ENCODE measurements around the gene TSPAN9. TPM values are rescaled to one million over a fixed set of nuclear protein-coding genes. Genes with fewer than 3 reads are reported as not detected.
A peak's percentile ranks its signal among the peaks of the same experiment; 100 is the strongest.

Gene TSPAN9
- total and polyA plus RNA-seq, 2 of the 4 experiments (the other 2 are of a cell fraction), result 17.7 to 39.1 TPM

GRCh38 chr12:3236345-3237187, 159.4 kb downstream of the TSPAN9 start:
- no TSS peak for BruUV-seq (replicated peaks)
- Histone ChIP-seq H3K4me1 (ENCODE audit: control insufficient read depth, insufficient read depth, low read length) (peaks cover 11% of the 10 kb centered on the region; the same call in 1 of the 2 replicates), H2BK20ac (ENCODE audit: low read depth, low read length) (peak overlapping the region; percentile 72), H4K20me1 (ENCODE audit: insufficient read depth, low read length) (0 out of 2 replicates have a peak, but pooled peaks cover 4% of the 10 kb centered on the region), H3K79me1 (ENCODE audit: low read depth in 1 of 2, low read length in 2 of 2) (peaks cover 4% of the 10 kb centered on the region in 2 experiments; a peak in 2 of 4 replicates), H3K4ac (ENCODE audit: low read depth, low read length) (peak overlapping the region; percentile 88), H4K5ac (ENCODE audit: low read depth, low read length) (peak overlapping the region; percentile 61; the same call in 1 of the 2 replicates), H4K8ac (ENCODE audit: low read depth in 2 of 2, low read length in 2 of 2) (peak overlapping the region; percentile 44 to 74), H2AFZ (replicated peaks; ENCODE audit: low read length, poor library complexity) (peak overlapping the region; percentile 64), H2AK9ac (replicated peaks; ENCODE audit: low read depth, low read length, poor library complexity) (peak overlapping the region; percentile 48), H3K27ac (ENCODE audit: insufficient read depth, low read length) (peak overlapping the region; percentile 48), H3K9me1 (ENCODE audit: insufficient read depth, low read length) (peaks cover 5% of the 10 kb centered on the region; the same call in 1 of the 2 replicates), H4K91ac (ENCODE audit: insufficient read depth, low read depth, low read length) (peak overlapping the region; percentile 70), H3K9ac (ENCODE audit: low read depth, low read length) (peak overlapping the region; percentile 49; the same call in 1 of the 2 replicates), H2AK5ac (ENCODE audit: low read depth, low read length) (peak overlapping the region; percentile 69), H3K14ac (replicated peaks; ENCODE audit: low read depth, low read length) (peak overlapping the region; percentile 44; the same call in 1 of the 2 replicates), H3K23ac (ENCODE audit: low read depth, low read length) (peak overlapping the region; percentile 31; the same call in 1 of the 2 replicates), H3K27me3 (ENCODE audit: control insufficient read depth, insufficient read depth, low read length) (no peaks in the 10 kb centered on the region), H2BK15ac (ENCODE audit: low read depth, low read length) (peak overlapping the region; percentile 61; the same call in 1 of the 3 replicates), H3K4me3 (ENCODE audit: insufficient read depth, low read depth, low read length) (no peak overlapping the region), H3K36me3 (ENCODE audit: control insufficient read depth, insufficient read depth, low read length) (no peaks in the 10 kb centered on the region), H3K56ac (ENCODE audit: extremely low read depth, insufficient read depth, low read length) (peak overlapping the region; percentile 36; the same call in 1 of the 2 replicates), H2BK120ac (ENCODE audit: low read depth, low read length) (peak overlapping the region; percentile 90), H3K18ac (ENCODE audit: low read depth, low read length) (peak overlapping the region; percentile 55; the same call in 1 of the 2 replicates), H2BK5ac (ENCODE audit: low read depth, low read length, poor library complexity, severe bottlenecking) (peak overlapping the region; percentile 73), H3K4me2 (ENCODE audit: low read depth, low read length) (peak overlapping the region; percentile 68), H3K9me3 (ENCODE audit: control insufficient read depth, insufficient read depth, low read length) (no peaks in the 10 kb centered on the region)
- ATAC-seq (ENCODE audit: low read depth), result peak; percentile 92
- TF ChIP-seq CTCF (conservative IDR thresholded peaks at IDR 0.05; ENCODE audit: low read depth, low read length), result no peak
- 0 out of 2 replicates have a peak, but pooled peaks have one; percentile 44 for TF ChIP-seq MXI1 (IDR thresholded peaks at IDR 0.05; ENCODE audit: borderline replicate concordance, low read depth, low read length)
- TF ChIP-seq POLR2A (IDR thresholded peaks at IDR 0.05; ENCODE audit: low read depth, low read length), result no peak
- TF ChIP-seq USF2 (IDR thresholded peaks at IDR 0.05; ENCODE audit: low read depth, low read length), result no peak
- TF ChIP-seq RCOR1 (IDR thresholded peaks at IDR 0.05; ENCODE audit: insufficient replicate concordance, low read length), result peak; percentile 56
- TF ChIP-seq FOS (IDR thresholded peaks at IDR 0.05; ENCODE audit: low read depth, low read length), result 0 out of 2 replicates have a peak, but pooled peaks have one; percentile 51
- no peak for TF ChIP-seq SMC3 (IDR thresholded peaks at IDR 0.05; ENCODE audit: low read depth, low read length)
- TF ChIP-seq MAFK (IDR thresholded peaks at IDR 0.05; ENCODE audit: low read depth, low read length), result no peak
- TF ChIP-seq RFX5 (IDR thresholded peaks at IDR 0.05; ENCODE audit: low read depth, low read length), result no peak
- peak; percentile 32; the same call in 1 of the 2 replicates for TF ChIP-seq BHLHE40 (IDR thresholded peaks at IDR 0.05; ENCODE audit: low read depth, low read length)
- ChIA-PET CTCF (no interaction called here), POLR2A (ENCODE audit: unreplicated experiment) (no interaction called here)
- WGBS, 2 experiments (ENCODE audit: extremely low coverage in 2 of 2, insufficient read length in 1 of 2), result 32% methylated on average over 5 of the region's 16 CpGs; no CpG with 5 or more reads in 1 of the 2 experiments
- DNase-seq, result peak; percentile 72
- dilution Hi-C loops (cut with HindIII; ENCODE audit: low sequenced_read_pairs, unreplicated experiment), result no loop called here
- intact Hi-C loops (cut with micrococcal nuclease), result loop anchor here (1.0 kb wide), 1 partner anchor 15 kb away; no protein-coding TSS in a partner anchor
- in situ Hi-C loops (cut with MboI; ENCODE audit: low sequenced_read_pairs), result no loop called here
